ENCODE data around the gene COG5. TPM values are rescaled to one million over a fixed set of nuclear protein-coding genes. Genes with fewer than 3 reads are reported as not detected.
A peak's percentile ranks its signal among the peaks of the same experiment; 100 is the strongest.

Gene COG5
- total and polyA plus RNA-seq, 9 of the 15 experiments (the other 6 are each of a cell fraction or from before 2014, with no cell fraction given) = 15.3 to 75.1 (median 56.4) TPM

DNA sequence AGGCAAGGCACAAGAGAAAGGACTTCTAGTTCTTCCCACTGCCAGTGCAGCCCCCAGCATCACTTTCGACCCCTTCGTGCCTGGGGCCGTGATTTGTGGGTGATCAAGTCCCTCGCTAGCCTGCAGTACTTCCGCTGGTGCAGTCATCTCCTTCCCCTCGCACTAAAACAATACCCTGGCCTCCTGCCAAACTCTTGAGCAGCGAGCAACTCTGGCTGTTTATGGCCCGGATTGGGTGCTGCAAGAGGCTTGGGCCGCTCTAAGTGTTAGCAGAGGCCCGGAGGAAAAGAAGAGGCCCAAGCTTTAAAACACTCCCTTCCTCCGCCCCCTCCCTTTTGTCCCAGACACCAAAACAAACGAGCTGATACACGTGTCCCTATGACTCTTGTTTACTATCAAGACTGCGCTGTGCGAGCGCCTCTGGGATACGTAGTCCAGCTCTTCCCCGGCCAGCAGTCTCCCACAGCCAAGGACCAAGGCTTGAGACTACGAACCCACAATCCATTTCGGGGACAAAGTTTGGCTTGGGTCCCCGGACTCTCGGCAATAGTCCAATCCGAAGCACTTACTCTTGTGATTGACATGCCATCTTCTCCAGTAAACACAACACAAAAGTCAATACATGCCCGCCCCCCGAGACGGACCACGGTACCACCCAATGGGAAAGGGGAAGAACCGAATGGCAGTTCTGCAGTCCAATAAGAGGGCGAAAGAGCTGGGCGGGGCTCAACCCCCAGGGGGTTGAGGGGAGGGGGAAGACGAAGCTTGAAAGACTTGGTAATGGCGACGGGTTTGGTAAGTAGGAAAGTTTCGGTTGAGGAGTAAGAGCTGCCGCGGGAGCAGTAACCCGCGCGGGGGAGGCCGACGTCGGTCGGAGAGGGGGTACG, 395.2 kb downstream of the COG5 start, which contains the start of gene HBP1 (continued):
- 0 out of 2 replicates have a peak, but pooled peaks have one; percentile 14 for TF ChIP-seq CBFA2T3 (IDR thresholded peaks at IDR 0.05)
- peak; percentile 98 for TF ChIP-seq SP2 (IDR thresholded peaks at IDR 0.05; ENCODE audit: extremely low read depth, low read depth, low read length, poor library complexity, severe bottlenecking)
- TF ChIP-seq GABPB1 (CRISPR knock-in tag; IDR thresholded peaks at IDR 0.05) = peak; percentile 82
- no peak for TF ChIP-seq TFAM (CRISPR knock-in tag; conservative IDR thresholded peaks at IDR 0.05)
- TF ChIP-seq RAD21 (CRISPR knock-in tag; conservative IDR thresholded peaks at IDR 0.05 in 1 of 2, IDR thresholded peaks at IDR 0.05 in 1 of 2) = no peak
- peak; percentile 75; the same call in 1 of the 2 replicates for TF ChIP-seq SMAD4 (CRISPR knock-in tag; conservative IDR thresholded peaks at IDR 0.05)
- TF ChIP-seq ASH1L (IDR thresholded peaks at IDR 0.05; ENCODE audit: borderline replicate concordance, low read depth, partially characterized antibody) = peak; percentile 100
- TF ChIP-seq, protein P1, sequence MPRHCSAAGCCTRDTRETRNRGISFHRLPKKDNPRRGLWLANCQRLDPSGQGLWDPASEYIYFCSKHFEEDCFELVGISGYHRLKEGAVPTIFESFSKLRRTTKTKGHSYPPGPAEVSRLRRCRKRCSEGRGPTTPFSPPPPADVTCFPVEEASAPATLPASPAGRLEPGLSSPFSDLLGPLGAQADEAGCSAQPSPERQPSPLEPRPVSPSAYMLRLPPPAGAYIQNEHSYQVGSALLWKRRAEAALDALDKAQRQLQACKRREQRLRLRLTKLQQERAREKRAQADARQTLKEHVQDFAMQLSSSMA (CRISPR knock-in tag; IDR thresholded peaks at IDR 0.05) = no peak
- TF ChIP-seq HOXB6 (CRISPR knock-in tag; IDR thresholded peaks at IDR 0.05; ENCODE audit: borderline replicate concordance) = no peak
- TF ChIP-seq, protein P2, sequence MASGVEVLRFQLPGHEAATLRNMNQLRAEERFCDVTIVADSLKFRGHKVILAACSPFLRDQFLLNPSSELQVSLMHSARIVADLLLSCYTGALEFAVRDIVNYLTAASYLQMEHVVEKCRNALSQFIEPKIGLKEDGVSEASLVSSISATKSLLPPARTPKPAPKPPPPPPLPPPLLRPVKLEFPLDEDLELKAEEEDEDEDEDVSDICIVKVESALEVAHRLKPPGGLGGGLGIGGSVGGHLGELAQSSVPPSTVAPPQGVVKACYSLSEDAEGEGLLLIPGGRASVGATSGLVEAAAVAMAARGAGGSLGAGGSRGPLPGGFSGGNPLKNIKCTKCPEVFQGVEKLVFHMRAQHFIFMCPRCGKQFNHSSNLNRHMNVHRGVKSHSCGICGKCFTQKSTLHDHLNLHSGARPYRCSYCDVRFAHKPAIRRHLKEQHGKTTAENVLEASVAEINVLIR (CRISPR knock-in tag; IDR thresholded peaks at IDR 0.05) = peak; percentile 76
- no peak for TF ChIP-seq TEAD2 (tag; IDR thresholded peaks at IDR 0.05)
- peak; percentile 69 for TF ChIP-seq PHF8 (IDR thresholded peaks at IDR 0.05; ENCODE audit: borderline replicate concordance, low read length)
- TF ChIP-seq, protein P3, sequence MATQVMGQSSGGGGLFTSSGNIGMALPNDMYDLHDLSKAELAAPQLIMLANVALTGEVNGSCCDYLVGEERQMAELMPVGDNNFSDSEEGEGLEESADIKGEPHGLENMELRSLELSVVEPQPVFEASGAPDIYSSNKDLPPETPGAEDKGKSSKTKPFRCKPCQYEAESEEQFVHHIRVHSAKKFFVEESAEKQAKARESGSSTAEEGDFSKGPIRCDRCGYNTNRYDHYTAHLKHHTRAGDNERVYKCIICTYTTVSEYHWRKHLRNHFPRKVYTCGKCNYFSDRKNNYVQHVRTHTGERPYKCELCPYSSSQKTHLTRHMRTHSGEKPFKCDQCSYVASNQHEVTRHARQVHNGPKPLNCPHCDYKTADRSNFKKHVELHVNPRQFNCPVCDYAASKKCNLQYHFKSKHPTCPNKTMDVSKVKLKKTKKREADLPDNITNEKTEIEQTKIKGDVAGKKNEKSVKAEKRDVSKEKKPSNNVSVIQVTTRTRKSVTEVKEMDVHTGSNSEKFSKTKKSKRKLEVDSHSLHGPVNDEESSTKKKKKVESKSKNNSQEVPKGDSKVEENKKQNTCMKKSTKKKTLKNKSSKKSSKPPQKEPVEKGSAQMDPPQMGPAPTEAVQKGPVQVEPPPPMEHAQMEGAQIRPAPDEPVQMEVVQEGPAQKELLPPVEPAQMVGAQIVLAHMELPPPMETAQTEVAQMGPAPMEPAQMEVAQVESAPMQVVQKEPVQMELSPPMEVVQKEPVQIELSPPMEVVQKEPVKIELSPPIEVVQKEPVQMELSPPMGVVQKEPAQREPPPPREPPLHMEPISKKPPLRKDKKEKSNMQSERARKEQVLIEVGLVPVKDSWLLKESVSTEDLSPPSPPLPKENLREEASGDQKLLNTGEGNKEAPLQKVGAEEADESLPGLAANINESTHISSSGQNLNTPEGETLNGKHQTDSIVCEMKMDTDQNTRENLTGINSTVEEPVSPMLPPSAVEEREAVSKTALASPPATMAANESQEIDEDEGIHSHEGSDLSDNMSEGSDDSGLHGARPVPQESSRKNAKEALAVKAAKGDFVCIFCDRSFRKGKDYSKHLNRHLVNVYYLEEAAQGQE (IDR thresholded peaks at IDR 0.05; ENCODE audit: borderline replicate concordance) = no peak
- TF ChIP-seq, protein P3 (CRISPR knock-in tag; IDR thresholded peaks at IDR 0.05; ENCODE audit: low read depth) = 0 out of 2 replicates have a peak, but pooled peaks have one; percentile 52
- no peak for TF ChIP-seq HMG20B (CRISPR knock-in tag; IDR thresholded peaks at IDR 0.05)
- no peak; the same call in 1 of the 2 replicates for TF ChIP-seq ZNF316 (IDR thresholded peaks at IDR 0.05)
- no peak for TF ChIP-seq ZNF282 (CRISPR knock-in tag; IDR thresholded peaks at IDR 0.05)
- TF ChIP-seq ZNF445 (CRISPR knock-in tag; IDR thresholded peaks at IDR 0.05; ENCODE audit: low read depth) = no peak
